Activated CD8-positive, alpha-beta memory T cell treated with anti-CD3 and anti-CD28 coated beads, Interleukin-2, amount 10 ng/mL, durations not matched to agents 7 days and 5 days (primary cell): ENCODE results near the gene PPP6R2. TPM values are rescaled to one million over a fixed set of nuclear protein-coding genes. Genes with fewer than 3 reads are reported as not detected.

Source experiments
- ATAC-seq: fragments of 150-1000 bp; cut with Tn5 transposase; one replicate; pipeline ENCODE4 v1.10.0; 2021; ENCODE audit warnings: moderate library complexity
- CTCF ChIA-PET: fragments of 350-600 bp; sonication (Branson Sonifier 250); formaldehyde crosslinking; loops from one replicate; lab custom pipeline; 2021; ENCODE audit warnings: antibody characterized with exemption; lab: Charles Lee
- DNase-seq: peaks from one replicate; pipeline ENCODE4 v3.0.0-alpha.2; 2020
- H3K27ac Mint-ChIP-seq: one replicate; pipeline ENCODE4 v1.8.0; 2021; ENCODE audit warnings: mild to moderate bottlenecking, mixed read lengths
- H3K27me3 Mint-ChIP-seq: one replicate; pipeline ENCODE4 v1.8.0; 2021; ENCODE audit warnings: mixed read lengths
- H3K36me3 Mint-ChIP-seq: one replicate; pipeline ENCODE4 v1.8.0; 2021; ENCODE audit warnings: mild to moderate bottlenecking, mixed read lengths
- H3K4me1 Mint-ChIP-seq: one replicate; pipeline ENCODE4 v1.8.0; 2021; ENCODE audit warnings: mixed read lengths
- H3K4me3 Mint-ChIP-seq: one replicate; pipeline ENCODE4 v1.8.0; 2021; ENCODE audit warnings: mild to moderate bottlenecking, moderate library complexity, mixed read lengths
- H3K9me3 Mint-ChIP-seq: one replicate; pipeline ENCODE4 v1.8.0; 2022; ENCODE audit warnings: low read depth, mixed read lengths
- total RNA-seq, 2 experiments: library from RNA; stranded (reverse); gene quantifications; one replicate each; pipeline ENCODE4 v1.2.3, GENCODE V29; 2021

The PPP6R2 gene
- total RNA-seq, 2 experiments from 2014 or later = 78.7 to 98.0 TPM

DNA sequence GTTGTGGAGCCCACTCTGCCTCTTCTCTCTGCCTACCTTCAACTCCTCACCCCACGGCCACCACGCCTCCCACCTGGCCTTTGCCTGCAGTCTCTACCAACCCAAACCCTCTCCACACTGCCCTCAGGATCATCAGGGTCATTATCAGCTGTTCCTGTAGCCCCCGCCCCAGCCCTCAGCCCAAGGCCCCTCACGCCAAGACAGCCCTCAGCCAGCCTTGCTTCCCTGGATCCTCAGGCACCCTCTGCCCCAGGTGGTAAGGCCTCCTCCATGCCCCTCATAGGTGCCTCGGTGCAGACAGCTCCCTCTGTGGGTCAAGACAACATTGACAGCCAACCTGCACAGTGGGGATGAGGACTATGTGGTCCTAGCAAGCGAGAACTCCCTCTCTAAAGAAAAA, 130.0 kb downstream of the PPP6R2 start:
- Mint-ChIP-seq H3K4me3 (peak overlapping the region; percentile 93), H3K9me3 (no peaks in the 10 kb centered on the region), H3K27me3 (no peaks in the 10 kb centered on the region), H3K27ac (peak overlapping the region; percentile 95), H3K36me3 (peaks cover 5% of the 10 kb centered on the region), H3K4me1 (peaks cover 63% of the 10 kb centered on the region)
- ATAC-seq (peak; percentile 21), DNase-seq (peak; percentile 79)
- CTCF ChIA-PET = interaction anchor here (0.8 to 4.0 kb wide), 18 partner anchors 9 to 222 kb away, joined by 3 to 28 read pairs (median 4); partner anchors contain the start of genes ADM2, HDAC10, LMF2 and NCAPH2

DNA sequence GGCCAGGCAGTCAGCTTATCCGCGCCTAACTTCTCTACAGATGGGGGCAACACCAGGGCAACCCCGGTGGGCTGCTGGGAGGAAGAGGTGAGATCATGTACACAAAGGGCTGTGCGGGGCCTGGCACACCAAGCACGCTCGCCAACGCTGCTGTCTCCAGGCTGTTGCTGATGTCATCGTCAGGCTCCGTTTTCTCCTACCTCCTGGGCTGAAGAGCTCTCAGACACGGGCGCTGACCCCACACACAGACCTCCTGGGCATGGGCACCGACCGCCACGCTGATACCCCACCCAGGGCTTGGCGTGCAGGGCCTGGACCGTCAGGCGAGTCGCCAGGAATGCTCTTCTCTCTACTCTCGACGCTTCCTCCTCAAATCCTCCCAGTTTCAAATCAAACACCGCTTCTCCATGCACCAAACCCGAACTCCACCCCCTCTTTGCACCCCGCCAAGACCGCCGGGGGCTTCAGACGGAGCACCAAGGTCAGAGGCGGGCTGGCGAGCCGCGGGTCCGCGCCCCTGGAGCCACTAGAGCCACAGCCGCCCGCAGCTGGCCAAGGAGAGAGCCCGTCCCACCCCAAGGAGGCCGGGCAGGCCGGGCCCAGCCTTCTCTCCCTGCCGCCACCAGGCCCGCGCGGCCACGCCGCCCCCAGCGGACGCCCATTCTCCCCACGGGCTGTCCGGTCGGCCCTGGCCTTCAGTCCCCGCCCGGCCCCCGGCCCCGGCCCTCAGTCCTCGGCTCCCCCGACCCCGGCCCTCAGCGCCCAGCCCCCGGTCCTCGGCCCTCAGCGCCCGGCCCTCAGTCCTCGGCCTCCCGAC, 130.9 kb downstream of the PPP6R2 start:
- Mint-ChIP-seq H3K9me3 (no peaks in the 10 kb centered on the region), H3K36me3 (peaks cover 5% of the 10 kb centered on the region), H3K27me3 (peaks cover 6% of the 10 kb centered on the region), H3K27ac (peak overlapping the region; percentile 95), H3K4me1 (peaks cover 53% of the 10 kb centered on the region), H3K4me3 (peak overlapping the region; percentile 93)
- DNase-seq = peak; percentile 71
- CTCF ChIA-PET = interaction anchor here (0.8 to 4.0 kb wide), 18 partner anchors 8 to 223 kb away, joined by 3 to 28 read pairs (median 4); partner anchors contain the start of genes ADM2, HDAC10, LMF2 and NCAPH2
- ATAC-seq = no peak

- Mint-ChIP-seq H3K27ac (peak within 1 kb of the TSS; percentile 95), H3K27me3 (peaks cover 11% of the 10 kb centered on the region), H3K9me3 (no peaks in the 10 kb centered on the region), H3K4me3 (peak within 1 kb of the TSS; percentile 93), H3K36me3 (peaks cover 5% of the 10 kb centered on the region), H3K4me1 (peaks cover 49% of the 10 kb centered on the region)
- ATAC-seq = peak; percentile 83
- CTCF ChIA-PET = interaction anchor here (4.0 kb wide), 1 partner anchor 23 kb away, joined by 28 read pairs; no protein-coding TSS in a partner anchor
- DNase-seq = peak; percentile 92
These were observed 131.9 kb downstream of the PPP6R2 start, which contains the start of gene SBF1 for GRCh38 chr22:50474710-50475651. Gene SBF1 (minus strand): TSS chr22:50475035. CDS start chr22:50474840, 195 bp downstream.

DNA sequence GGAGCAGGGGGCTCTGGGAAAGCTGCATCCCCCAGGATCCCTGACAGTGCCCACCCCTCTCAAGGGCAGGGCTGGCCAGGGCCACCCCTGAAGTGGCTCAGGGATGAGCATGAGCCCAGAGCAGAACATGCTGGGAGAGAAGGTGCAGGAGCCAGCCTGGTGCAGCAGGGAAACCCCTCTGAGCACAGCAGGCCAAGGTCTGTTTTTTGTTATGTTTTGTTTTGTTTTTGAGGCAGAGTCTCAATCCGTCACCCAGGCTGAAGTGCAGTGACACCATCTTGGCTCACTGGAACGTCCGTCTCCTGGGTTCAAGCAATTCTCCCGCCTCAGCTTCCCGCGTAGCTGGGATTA, 132.5 kb downstream of the PPP6R2 start:
- Mint-ChIP-seq H3K4me1 (peaks cover 42% of the 10 kb centered on the region), H3K9me3 (no peaks in the 10 kb centered on the region), H3K27ac (peak overlapping the region; percentile 72), H3K36me3 (peaks cover 5% of the 10 kb centered on the region), H3K27me3 (peaks cover 16% of the 10 kb centered on the region), H3K4me3 (peak overlapping the region; percentile 51)
- CTCF ChIA-PET = interaction anchor here (4.0 kb wide), 1 partner anchor 22 kb away, joined by 28 read pairs; no protein-coding TSS in a partner anchor
- ATAC-seq (no peak), DNase-seq (no peak)

- H3K36me3 Mint-ChIP-seq = peaks cover 5% of the 10 kb centered on the region
- peaks cover 30% of the 10 kb centered on the region for H3K4me1 Mint-ChIP-seq
- H3K27me3 Mint-ChIP-seq = peaks cover 16% of the 10 kb centered on the region
- ATAC-seq = no peak
- CTCF ChIA-PET = interaction anchor here (0.8 kb wide), 1 partner anchor 21 kb away, joined by 3 read pairs; no protein-coding TSS in a partner anchor
- H3K4me3 Mint-ChIP-seq = no peak overlapping the region
- DNase-seq = no peak
- peak overlapping the region; percentile 19 for H3K27ac Mint-ChIP-seq
- H3K9me3 Mint-ChIP-seq = no peaks in the 10 kb centered on the region
These were observed 133.7 kb downstream of the PPP6R2 start for GRCh38 chr22:50476868-50477267.

DNA sequence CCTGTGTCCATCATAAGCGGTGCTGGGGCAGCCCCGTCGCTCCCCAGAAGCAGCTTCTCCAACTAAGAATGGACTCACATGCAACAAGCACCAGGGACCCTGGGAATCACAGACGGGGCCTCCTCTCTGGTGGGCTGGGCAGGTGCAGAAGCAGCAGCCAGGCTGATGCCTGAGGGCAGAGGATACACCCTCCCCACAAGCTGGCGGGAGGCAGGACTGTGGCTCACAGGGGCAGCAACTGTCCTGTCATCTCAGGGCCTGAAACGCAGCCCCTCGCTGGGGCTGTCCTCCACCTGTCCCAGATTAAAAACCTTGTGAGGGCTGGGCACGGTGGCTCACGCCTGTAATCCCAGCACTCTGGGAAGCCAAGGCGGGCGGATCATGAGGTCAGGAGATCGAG, 134.8 kb downstream of the PPP6R2 start:
- H3K9me3 Mint-ChIP-seq = no peaks in the 10 kb centered on the region
- ATAC-seq = no peak
- H3K4me3 Mint-ChIP-seq = no peak overlapping the region

DNA sequence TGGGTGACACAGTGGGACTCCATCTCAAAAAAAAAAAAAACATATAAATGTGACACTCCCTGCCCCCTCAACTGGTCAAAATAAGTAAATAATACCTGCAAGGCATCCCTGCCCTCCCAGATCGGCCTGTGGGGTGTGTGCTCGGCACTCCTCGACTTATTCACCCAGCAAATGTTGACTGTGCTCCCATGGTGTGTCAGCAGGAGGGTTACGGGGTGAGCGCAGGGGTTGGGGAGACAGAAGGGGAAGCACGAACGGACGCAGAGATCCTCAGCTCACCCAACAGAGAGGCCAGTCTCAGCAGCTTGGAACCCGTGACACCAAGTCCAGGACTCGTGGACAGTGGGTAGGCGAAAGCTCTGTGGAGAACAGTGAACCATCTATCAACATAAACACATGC, 136.6 kb downstream of the PPP6R2 start:
- Mint-ChIP-seq H3K4me3 (peak overlapping the region; percentile 48), H3K36me3 (no peaks in the 10 kb centered on the region), H3K27ac (no peak overlapping the region), H3K4me1 (peaks cover 8% of the 10 kb centered on the region), H3K9me3 (no peaks in the 10 kb centered on the region), H3K27me3 (peaks cover 16% of the 10 kb centered on the region)
- ATAC-seq = no peak
- CTCF ChIA-PET = interaction anchor here (0.6 to 1.8 kb wide), 5 partner anchors 9 to 203 kb away, joined by 3 to 6 read pairs (median 4); no protein-coding TSS in a partner anchor
- no peak for DNase-seq

More for the DNA sequence above, 134.8 kb downstream of the PPP6R2 start:
- CTCF ChIA-PET = interaction anchor here (1.2 kb wide), 1 partner anchor 9 kb away, joined by 3 read pairs; no protein-coding TSS in a partner anchor
- DNase-seq = no peak
- peaks cover 19% of the 10 kb centered on the region for H3K4me1 Mint-ChIP-seq
- H3K27me3 Mint-ChIP-seq = peaks cover 16% of the 10 kb centered on the region
- peaks cover 4% of the 10 kb centered on the region for H3K36me3 Mint-ChIP-seq
- no peak overlapping the region for H3K27ac Mint-ChIP-seq

DNA sequence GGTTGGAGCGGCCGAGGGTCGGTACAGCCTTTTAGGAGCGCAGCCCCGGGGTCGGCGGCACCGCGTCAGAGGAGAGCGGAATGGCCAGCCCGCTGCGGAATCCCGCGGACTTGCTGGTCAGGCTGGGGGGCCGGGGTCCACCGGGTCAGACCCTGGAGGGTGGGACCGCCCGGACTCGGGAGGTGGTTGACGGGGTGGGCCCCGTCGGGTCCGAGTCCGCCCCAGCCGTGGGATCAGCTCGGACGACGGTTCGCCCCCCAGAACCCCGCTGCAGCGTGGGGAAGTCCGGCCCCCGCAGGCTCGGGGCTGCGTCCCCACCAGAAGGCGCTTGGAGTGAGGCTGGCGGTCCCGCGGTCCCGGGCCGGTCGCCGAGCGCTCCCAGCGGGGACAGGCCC, 137.9 kb downstream of the PPP6R2 start:
- CTCF ChIA-PET = interaction anchor here (0.8 to 2.0 kb wide), 7 partner anchors 8 to 139 kb away, joined by 3 to 9 read pairs (median 4); no protein-coding TSS in a partner anchor
- ATAC-seq (no peak), DNase-seq (no peak)
- no peak overlapping the region for H3K27ac Mint-ChIP-seq
- peak overlapping the region; percentile 64 for H3K4me3 Mint-ChIP-seq
- no peaks in the 10 kb centered on the region for H3K9me3 Mint-ChIP-seq
- H3K27me3 Mint-ChIP-seq = peaks cover 16% of the 10 kb centered on the region
- H3K36me3 Mint-ChIP-seq = no peaks in the 10 kb centered on the region
- peaks cover 4% of the 10 kb centered on the region for H3K4me1 Mint-ChIP-seq

- CTCF ChIA-PET = interaction anchor here (0.8 to 2.0 kb wide), 6 partner anchors 8 to 139 kb away, joined by 3 to 9 read pairs (median 4); no protein-coding TSS in a partner anchor
- no peak within 1 kb of the TSS for H3K27ac Mint-ChIP-seq
- no peaks in the 10 kb centered on the region for H3K9me3 Mint-ChIP-seq
- peak; percentile 72 for DNase-seq
- ATAC-seq = peak; percentile 90
- peak within 1 kb of the TSS; percentile 64 for H3K4me3 Mint-ChIP-seq
- peaks cover 4% of the 10 kb centered on the region for H3K4me1 Mint-ChIP-seq
- no peaks in the 10 kb centered on the region for H3K36me3 Mint-ChIP-seq
- H3K27me3 Mint-ChIP-seq = peaks cover 16% of the 10 kb centered on the region
These were observed 138.4 kb downstream of the PPP6R2 start, which contains the start of gene ADM2 for GRCh38 chr22:50481440-50482106. Gene ADM2 (plus strand): TSS chr22:50481543. CDS start chr22:50481848, 305 bp downstream.

- no peak for ATAC-seq
- CTCF ChIA-PET = interaction anchor here (0.8 to 2.0 kb wide), 3 partner anchors 9 to 17 kb away, joined by 4 to 9 read pairs (median 5); no protein-coding TSS in a partner anchor
These were observed 139.3 kb downstream of the PPP6R2 start for GRCh38 chr22:50482107-50483074.

GRCh38 chr22:50483106-50483505, 140.0 kb downstream of the PPP6R2 start:
- peaks cover 16% of the 10 kb centered on the region for H3K27me3 Mint-ChIP-seq
- no peak overlapping the region for H3K27ac Mint-ChIP-seq
- no peak overlapping the region for H3K4me3 Mint-ChIP-seq

More at GRCh38 chr22:50482107-50483074, 139.3 kb downstream of the PPP6R2 start:
- H3K9me3 Mint-ChIP-seq = no peaks in the 10 kb centered on the region
- H3K27ac Mint-ChIP-seq = no peak overlapping the region
- no peak for DNase-seq
- peaks cover 16% of the 10 kb centered on the region for H3K27me3 Mint-ChIP-seq
- peak overlapping the region; percentile 64 for H3K4me3 Mint-ChIP-seq
- no peaks in the 10 kb centered on the region for H3K4me1 Mint-ChIP-seq
- H3K36me3 Mint-ChIP-seq = no peaks in the 10 kb centered on the region

More at GRCh38 chr22:50483106-50483505, 140.0 kb downstream of the PPP6R2 start:
- ATAC-seq (no peak), DNase-seq (no peak)
- CTCF ChIA-PET = interaction anchor here (1.2 to 2.0 kb wide), 2 partner anchors 10 to 15 kb away, joined by 3 to 9 read pairs; no protein-coding TSS in a partner anchor
- no peaks in the 10 kb centered on the region for H3K9me3 Mint-ChIP-seq
- no peaks in the 10 kb centered on the region for H3K4me1 Mint-ChIP-seq
- H3K36me3 Mint-ChIP-seq = no peaks in the 10 kb centered on the region
